Inflammatory macrophage (primary cell): Measurements from ENCODE around the gene MROH2A.

Experiments
- DNase-seq, 2 donors: peaks; one replicate each; pipeline ENCODE4 v3.0.0-alpha.2; 2020 to 2022

The MROH2A gene

DNA sequence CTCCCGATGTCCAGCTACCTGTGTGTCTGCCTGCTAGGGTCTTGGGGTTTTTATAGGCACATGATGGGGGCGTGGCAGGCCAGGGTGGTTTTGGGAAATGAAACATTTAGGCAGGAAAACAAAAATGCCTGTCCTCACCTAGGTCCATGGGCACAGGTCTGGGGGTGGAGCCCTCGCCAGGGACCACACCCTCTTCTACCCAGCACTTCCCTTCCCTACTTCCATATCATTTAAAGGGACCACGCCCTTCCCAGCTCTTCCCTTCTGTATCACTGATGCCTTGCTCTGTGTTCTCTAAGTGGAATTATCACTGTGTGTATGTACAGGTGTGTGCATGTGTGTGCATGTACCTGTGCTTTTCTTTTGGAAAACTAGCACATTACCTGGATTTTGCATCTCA lies 11.7 kb upstream of the MROH2A start:
- no peak for DNase-seq

DNA sequence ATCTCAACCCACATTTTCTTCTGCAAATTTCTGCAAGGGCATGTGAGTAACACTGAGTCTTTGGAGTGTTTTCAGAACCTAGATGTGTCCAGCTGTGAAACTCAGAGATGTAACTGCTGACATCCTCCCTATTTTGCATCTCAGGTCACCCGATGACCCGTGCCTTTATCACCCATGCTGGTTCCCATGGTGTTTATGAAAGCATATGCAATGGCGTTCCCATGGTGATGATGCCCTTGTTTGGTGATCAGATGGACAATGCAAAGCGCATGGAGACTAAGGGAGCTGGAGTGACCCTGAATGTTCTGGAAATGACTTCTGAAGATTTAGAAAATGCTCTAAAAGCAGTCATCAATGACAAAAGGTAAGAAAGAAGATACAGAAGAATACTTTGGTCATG lies 10.1 kb upstream of the MROH2A start:
- DNase-seq: no peak

DNA sequence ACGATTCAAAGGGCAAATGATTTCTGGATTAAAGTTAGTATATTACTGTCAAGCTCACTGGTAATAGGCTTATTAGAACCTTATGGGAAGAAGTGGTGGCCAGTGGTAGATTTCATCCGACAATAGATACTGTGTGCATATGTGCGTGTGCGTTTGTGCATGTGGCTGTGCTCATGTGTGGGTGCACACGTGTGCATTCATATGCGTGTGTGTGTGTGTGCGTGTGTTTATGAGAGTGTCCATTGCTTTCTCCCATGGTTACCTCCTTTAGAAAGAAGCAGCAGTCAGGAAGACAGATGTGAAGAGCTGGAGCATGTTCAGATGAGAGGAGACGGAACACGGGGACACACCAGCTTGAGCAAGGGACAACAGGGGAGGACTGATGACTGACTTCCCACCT lies 8.9 kb upstream of the MROH2A start:
- no peak for DNase-seq

DNA sequence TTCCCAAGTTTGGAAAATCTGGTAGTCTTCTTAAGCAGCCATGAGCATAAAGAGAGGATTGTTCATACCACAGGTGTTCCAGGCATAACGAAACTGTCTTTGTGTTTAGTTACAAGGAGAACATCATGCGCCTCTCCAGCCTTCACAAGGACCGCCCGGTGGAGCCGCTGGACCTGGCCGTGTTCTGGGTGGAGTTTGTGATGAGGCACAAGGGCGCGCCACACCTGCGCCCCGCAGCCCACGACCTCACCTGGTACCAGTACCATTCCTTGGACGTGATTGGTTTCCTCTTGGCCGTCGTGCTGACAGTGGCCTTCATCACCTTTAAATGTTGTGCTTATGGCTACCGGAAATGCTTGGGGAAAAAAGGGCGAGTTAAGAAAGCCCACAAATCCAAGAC lies 6.0 kb upstream of the MROH2A start:
- no peak for DNase-seq

DNA sequence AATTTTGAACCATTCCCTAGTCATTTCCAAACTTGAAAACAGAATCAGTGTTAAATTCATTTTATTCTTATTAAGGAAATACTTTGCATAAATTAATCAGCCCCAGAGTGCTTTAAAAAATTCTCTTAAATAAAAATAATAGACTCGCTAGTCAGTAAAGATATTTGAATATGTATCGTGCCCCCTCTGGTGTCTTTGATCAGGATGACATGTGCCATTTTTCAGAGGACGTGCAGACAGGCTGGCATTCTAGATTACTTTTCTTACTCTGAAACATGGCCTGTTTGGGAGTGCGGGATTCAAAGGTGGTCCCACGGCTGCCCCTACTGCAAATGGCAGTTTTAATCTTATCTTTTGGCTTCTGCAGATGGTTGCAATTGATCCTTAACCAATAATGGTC lies 5.5 kb upstream of the MROH2A start:
- DNase-seq: no peak

DNA sequence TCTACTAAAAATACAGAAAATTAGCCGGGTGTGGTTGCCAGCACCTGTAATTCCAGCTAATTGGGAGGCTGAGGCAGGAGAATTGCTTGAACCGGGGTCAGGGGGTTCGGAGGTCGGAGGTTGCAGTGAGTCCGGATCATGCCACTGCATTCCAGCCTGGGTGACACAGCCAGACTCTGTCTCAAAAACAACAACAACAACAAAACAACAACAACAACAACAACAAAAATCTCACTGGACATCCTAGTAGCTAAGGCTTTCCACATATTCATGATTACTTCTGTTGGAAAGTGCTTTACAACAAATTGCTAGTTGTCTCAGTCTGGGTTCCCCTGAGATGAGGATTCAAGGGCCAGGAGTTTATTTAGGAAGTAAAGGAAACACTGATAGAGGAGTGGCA lies 4.3 kb upstream of the MROH2A start:
- DNase-seq: no peak

DNA sequence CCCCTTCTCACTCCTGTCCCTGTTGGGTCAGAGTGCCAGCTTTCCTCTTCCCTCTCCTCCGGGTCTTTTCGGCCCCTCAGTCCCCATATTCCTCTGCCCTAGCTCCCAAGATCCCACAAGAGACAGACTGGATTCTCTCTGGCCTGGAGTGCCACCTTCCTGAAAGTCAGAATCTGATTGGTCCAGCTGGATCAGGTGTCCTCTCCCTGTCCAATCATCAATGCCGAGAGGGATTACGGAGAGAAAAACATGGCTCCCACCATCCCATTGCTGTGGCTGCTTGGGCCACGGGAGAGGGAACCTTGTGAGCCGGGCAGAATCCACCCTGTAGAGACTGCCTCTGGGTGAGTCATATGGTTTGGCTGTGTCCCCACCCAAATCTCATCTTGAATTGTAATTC lies 2.7 kb upstream of the MROH2A start:
- DNase-seq: no peak

DNA sequence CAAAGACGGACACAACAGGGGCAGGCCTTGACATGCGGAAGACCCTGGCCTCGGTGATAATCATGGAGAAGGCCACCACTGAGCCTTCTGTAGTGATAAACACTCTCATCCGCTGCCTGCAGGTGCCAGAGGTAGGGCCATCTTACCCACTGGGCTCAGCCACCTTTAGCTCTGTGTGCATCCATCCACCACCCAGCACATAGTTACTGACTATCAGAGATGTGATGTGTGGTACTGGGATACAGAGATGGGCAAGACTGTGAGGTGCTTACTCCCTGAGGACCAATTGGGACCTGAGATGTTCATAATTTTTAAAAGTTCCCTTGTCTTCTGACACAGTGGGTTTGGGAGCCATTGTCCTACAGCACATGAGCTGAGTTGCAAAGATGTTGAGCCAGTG lies 1.6 kb downstream of the MROH2A start:
- DNase-seq: no peak

DNA sequence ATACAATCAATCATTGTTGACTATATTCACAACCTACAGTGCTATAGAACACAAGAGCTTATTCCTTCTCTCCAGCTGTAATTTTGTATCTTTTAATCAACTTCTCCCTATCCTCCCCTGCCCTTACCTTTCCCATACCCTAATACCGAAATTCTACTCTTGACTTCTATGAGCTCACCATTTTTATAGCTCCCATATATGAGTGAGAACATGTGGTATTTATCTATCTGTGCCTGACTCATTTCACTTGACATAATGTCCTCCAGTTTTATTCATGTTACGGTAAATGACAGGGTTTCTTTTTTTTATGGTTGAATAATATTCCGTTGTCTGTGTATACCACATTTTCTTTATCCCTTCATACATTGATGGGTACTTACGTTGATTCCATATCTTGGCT lies 2.6 kb downstream of the MROH2A start:
- no peak for DNase-seq

DNA sequence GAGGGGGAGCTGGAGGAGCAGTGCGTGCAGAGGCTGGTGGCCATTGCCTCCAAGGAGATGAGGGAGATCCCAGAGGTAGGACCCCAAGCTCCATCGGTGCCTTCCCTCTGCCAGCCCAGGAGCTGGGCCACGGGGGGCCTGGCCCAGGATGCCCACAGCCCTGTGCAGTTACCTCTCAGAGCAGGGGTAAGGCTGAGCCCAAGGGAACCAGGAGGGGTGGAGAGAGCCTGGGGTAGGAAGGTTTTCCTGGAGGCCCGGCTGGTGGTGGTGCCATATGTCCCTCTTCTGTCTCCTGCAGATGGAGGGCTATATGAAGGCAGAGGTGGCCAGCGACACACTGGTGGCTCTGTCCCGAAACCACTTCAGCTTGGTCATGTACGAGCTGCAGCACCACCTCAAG lies 11.4 kb downstream of the MROH2A start:
- DNase-seq: no peak

DNA sequence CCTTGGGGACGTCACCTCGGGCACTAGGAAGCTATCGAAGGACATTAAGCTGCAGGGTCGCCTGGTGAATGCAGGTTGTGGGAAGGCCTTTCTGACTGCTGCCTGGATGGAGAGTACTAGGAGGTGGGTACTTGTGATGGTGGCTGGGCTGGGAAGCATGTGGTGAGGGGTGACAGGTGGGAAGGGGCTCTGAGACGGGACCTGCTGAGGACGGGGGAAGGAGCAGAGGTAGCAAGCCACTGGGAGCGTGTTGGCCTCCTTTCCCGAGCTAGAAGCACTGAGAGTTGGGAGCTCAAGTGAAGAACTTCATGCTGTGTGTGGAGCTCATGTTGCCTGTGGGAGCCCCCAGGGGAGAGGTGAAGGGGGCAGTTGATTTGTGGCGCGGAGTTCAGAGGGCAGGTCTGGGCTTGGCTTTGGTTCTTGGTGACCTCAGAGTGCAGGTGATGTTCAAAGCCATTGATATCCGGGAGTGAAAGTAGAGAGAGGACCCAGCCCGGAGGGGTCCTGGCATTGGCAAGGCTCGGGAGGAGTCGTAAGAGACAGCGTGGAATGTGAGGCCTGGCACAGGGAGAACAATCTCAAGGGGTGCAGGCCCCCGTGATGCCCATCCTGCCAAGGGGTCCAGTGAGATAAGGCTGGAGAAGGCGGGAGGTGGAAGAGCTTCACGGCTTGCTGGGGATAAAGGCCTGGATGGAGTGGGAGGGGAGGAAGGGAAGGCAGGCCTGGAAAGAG lies 13.2 kb downstream of the MROH2A start:
- no peak for DNase-seq

DNA sequence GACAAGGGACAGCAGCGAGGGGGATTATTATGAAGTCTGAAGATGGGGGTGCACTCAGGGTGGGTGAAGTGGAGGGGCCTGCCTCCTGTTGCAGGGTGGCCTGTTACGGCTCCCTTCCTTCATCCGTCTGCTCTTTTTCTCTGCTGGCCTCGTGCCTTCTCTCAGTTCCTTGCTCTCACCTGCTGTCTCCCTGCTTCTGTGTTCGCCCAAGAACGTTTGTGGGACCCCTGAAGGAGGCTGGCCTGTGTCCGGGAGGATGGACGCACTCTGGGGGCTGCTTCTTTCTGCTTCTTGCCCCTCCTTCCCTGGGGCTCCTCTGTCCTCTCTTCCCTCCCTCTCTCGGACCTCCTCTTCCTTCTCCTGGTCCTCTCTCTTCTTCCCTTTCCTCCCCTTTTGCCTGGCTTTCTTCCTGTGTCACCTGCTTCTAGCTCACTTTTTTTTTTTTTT lies 13.8 kb downstream of the MROH2A start:
- no peak for DNase-seq

DNA sequence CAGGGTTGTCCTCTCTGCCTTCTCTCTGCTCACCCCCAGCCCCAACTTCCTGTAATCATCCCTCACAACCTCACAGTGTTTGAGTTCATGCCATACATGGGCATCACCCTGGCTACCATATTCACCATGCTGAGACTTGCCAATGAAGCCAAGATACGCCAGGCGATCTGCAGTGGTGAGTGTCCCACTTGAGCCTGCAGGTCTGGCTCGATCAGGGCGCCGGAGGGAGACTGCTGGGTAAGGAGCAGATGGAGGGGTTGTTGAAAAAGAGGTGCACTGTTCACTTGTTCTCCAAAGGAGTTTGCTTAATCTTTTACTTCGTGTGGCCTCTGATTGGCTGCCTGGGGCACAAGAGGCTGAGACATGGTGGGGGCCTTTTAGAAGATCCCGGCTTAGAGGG lies 14.6 kb downstream of the MROH2A start:
- DNase-seq: no peak

DNA sequence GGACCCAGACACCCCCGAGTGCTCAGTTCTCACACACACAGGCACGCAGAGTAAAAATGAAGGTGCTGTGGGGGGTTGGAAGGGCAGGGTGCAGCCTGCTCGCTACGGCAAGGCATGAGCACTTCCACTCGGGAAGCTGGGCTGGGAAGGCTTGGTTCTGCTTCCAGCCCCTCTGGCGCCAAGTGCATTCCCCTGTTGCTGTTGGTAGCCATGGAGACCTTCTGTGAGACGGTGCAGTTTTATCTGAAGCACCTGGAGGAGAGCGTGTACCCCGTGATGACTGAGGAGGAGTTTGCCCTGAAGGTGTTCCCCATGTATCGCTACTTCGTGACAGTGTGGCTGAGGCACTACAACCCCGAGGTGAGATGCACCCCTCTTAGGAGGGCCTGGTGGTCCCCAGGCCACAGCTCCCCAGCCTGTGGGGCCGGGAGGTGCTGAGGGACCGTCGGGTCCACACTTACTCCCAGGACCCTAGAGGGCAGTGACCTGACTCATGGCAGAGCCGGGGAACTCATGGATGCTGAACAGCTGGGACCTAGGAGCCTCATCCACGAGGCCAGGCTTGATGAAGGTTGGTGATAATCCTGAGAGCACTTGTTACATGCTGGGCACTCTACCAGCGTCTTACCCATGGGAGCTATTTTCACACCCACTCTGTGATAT lies 15.5 kb downstream of the MROH2A start:
- DNase-seq: no peak

DNA sequence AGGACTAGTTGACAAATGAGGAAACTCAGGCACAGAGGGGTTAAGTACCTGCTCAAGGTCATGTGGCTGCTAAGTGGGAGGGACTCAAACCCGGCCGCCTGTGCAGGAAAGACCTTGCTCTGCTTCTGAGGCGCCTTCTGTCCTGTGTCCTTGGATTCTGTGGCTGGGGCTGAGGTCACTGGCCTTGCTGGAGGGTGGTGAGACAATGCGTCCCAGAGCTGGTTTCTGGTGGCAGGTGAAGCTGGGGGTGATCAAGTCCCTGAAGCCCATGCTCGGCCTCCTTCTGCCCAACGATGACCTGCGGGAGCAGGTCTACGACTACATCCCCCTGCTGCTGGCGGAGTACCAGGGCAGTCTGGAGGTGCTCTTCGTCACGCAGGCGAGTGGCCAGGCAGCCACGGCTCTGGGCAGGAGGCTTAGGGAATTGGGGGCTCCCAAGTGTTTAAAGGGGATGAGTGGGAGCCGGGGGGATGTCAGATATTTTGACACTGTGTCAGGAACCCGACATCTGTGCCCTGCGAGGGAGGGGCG lies 16.1 kb downstream of the MROH2A start:
- no peak for DNase-seq

DNA sequence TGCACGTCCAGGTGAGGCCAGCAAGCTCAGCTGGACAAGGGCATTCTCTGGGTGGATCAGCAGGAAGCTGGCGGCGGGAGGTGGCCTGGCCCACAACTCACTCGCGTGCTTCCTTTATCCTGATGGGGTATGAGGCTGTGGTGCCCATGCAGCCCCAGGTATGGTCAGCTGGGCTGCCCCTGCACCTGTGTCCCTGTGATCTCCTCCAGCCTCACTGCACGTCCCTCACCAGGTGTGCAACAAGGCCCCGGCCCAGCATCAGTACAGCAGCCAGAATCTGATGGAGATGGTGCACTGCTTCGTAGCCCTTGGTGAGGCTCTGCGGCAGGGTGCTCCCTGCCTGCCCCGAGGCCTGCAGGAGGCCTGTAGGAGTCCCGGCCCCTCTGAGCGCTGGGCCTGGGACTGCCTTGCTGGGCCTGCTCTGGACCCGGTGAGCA lies 17.6 kb downstream of the MROH2A start:
- DNase-seq: no peak

DNA sequence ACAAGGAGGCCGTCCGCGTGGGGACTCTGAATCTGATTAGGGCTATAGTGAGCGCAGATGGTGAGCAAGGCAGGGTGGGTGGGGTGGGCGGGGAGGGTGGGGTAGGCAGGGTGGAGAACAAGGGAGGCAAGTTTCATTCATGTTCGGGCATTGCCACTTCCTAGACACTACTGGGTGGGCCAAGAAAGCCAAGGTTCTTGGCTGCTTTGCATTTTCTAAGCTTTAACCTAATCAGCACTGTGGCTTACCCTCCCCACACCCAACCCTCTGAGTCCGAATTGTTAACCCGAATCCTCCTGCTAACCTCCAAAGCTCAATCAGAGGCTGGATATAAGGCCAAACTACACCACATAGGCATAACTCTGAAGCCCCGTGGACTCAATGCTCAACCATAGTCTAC lies 18.1 kb downstream of the MROH2A start:
- no peak for DNase-seq

DNA sequence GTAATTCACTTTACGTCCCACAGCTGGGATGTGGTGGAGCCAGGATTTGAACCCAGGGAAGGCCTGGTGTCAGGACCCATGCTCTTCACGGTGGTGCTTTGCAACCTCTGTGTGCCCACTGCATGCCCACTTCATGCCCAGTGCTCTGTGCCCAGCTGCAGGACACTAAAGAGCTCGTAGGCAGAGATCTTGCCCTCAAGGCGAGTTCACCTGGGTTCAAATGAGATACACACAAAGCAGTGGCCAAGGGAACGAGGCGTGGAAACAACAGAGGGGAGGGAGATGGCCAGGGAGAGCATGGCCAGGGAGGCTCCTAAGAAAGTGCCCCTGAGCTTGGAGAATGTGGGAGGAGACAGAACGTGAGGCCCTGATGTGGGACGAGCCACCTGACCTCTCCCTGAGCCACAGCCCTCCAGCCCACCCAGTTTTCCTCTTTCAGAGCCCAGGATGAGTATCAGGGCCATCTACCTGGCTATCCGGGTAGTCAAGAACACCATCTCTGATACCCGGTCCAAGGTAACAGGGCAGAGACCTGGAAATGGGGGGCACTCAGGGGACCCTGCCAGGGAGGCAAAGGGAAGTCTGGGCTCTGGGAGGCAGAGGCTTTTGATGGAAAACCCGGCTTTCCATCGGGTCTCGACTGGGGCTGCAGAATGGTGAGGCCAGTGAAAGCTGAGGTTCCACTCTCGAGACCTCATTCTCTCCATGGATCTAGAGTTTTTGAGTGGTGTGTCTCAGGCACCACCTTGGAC lies 20.4 kb downstream of the MROH2A start:
- DNase-seq: no peak

DNA sequence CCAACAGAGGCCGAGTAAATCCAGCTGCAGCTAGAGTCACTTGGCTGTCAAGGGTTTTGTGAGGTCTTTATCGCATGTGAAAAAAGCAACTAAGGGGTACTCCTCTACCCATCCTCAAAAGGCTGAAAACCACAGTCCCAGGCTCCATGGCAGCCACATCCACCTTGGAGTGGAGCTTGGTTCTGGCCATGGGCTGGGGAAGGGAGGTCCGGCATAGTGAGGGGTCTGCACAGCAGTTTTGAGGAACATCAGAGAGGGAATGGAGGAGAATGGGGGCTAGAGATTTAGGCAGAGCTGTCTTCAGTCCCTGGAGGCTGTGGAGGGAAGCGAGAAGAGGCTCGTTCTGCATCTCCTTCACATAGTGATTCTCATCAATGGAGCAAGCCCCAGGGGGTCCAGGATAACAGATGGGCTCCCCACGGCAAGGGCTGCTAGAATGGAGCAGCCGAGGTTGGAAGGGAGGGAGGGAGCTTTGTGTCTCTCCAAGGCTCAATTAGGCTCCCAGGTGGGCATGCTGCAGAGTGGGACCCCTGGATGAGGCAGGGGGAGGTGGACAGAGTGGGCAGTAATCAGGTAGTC lies 21.0 kb downstream of the MROH2A start:
- DNase-seq: no peak

DNA sequence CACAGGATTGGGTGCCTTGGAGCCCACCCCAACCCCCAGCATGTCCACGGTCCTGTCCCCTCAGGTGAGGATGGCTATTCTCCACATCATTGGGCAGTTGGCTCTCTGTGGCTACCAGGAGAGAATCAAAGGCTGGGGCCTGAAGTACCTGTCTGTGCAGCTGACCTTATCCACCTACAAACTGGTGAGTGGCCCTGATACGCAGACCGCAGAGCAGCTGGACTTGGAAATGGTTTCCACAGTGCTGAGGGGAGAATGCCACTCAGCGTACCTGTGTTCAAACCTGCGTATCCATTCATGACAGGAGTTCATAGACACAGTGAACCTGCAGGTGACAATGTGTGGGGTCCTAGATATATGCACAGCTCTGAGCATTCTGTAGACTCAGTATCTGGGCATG lies 21.6 kb downstream of the MROH2A start:
- no peak for DNase-seq

DNA sequence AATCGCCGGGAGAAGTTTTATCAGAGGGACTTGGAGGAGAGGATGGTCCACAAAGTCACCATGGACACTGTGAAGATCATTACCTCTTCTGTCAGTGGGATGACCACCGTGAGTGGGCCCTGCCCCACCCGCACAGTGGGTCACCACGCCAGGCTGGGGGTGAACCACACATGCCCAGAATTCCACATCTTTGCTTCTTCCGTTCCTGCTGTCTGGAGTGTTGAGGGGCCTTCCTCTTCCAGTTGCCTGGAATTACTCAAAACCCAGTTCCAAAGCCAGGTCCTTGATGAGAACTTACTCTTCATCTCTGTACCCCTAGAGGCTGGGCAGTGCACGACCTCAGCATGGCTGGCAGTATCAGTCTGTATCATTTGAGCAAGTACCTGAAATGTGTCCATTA lies 22.1 kb downstream of the MROH2A start:
- DNase-seq: no peak

DNA sequence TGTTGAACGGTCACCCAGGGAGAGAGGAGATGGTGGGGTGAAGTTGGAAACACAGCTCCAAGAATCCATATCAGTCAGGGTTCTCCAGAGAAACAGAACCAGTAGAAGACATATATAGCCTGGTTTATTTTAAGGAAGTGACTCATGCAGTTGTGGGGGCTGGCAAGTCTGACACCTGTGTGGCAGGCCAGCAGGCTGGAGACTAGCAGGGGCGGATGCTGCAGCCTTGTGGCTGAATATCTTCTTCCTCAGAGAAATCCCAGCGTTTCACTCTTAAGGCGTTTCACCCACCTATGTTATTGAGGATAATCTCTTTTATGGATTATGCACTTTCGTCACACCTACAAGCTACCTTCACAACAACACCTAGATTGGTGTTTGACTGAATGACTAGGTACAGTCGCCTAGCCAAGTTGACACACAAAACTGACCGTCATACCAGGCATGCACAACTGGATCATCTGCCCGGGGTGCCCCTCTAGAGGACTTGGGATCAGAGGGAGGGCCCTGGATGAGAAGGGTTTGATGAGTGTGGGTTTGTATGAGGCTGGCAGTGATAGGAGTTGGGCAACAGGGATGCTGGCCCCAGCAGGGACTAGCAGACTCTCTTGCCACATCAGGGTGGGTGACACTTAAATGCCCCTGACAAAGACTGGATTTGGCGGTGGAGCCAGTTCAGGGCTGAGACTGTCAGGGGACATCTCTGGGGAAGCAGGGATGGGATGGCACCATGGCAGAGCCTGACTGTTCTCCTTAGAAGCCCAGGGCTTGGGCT lies 23.4 kb downstream of the MROH2A start:
- DNase-seq: no peak
